ENCODE results near the gene MKKS.

- TF ChIP-seq MYC (CRISPR knock-in tag; IDR thresholded peaks at IDR 0.05; ENCODE audit: borderline replicate concordance) (no peak), FOXM1 (CRISPR knock-in tag; IDR thresholded peaks at IDR 0.05) (no peak), ZNF562 (CRISPR knock-in tag; IDR thresholded peaks at IDR 0.05; ENCODE audit: borderline replicate concordance) (no peak), MEIS2 (CRISPR knock-in tag; IDR thresholded peaks at IDR 0.05) (no peak), SIN3A (IDR thresholded peaks at IDR 0.05; ENCODE audit: borderline replicate concordance, low read depth, low read length) (no peak), CTCF (CRISPR knock-in tag; IDR thresholded peaks at IDR 0.05) (no peak), ZBTB7A (CRISPR knock-in tag; IDR thresholded peaks at IDR 0.05) (no peak), POLR2A (IDR thresholded peaks at IDR 0.05; ENCODE audit: insufficient read depth in 1 of 2, low read depth in 2 of 2, low read length in 2 of 2) (no peak), ZBTB34 (CRISPR knock-in tag; IDR thresholded peaks at IDR 0.05) (no peak), ZNF451 (CRISPR knock-in tag; IDR thresholded peaks at IDR 0.05) (no peak)
Observed at GRCh38 chr20:10376270-10377075, 57.5 kb downstream of the MKKS start.

Measured in HepG2 (cell line).